CD4-positive, alpha-beta T cell treated with Interleukin-21 for 1 hour (primary cell): Measurements from ENCODE around the gene PAM.

Source experiments
- DNase-seq: peaks from one replicate; pipeline ENCODE4 v3.0.0-alpha.2; 2020

The PAM gene

GRCh38 chr5:102815540-102816332 lies 60.6 kb downstream of the PAM start:
- no peak for DNase-seq

- no peak for DNase-seq
Measured at GRCh38 chr5:102818345-102818744, 63.2 kb downstream of the PAM start.

GRCh38 chr5:102818934-102819333 lies 63.8 kb downstream of the PAM start:
- no peak for DNase-seq

GRCh38 chr5:102819634-102820033 lies 64.5 kb downstream of the PAM start:
- DNase-seq, result no peak

GRCh38 chr5:102823441-102823874 lies 68.4 kb downstream of the PAM start:
- no peak for DNase-seq

GRCh38 chr5:102826629-102827028 lies 71.5 kb downstream of the PAM start:
- DNase-seq, result no peak

- DNase-seq, result no peak
Measured at GRCh38 chr5:102830241-102830640, 75.1 kb downstream of the PAM start.

GRCh38 chr5:102832445-102832844 lies 77.3 kb downstream of the PAM start:
- no peak for DNase-seq

GRCh38 chr5:102833146-102833545 lies 78.0 kb downstream of the PAM start:
- DNase-seq, result no peak

- DNase-seq, result no peak
Measured at GRCh38 chr5:102834438-102834964, 79.4 kb downstream of the PAM start.

GRCh38 chr5:102835717-102836116 lies 80.6 kb downstream of the PAM start:
- no peak for DNase-seq

GRCh38 chr5:102841021-102841420 lies 85.9 kb downstream of the PAM start:
- no peak for DNase-seq

GRCh38 chr5:102843997-102844396 lies 88.9 kb downstream of the PAM start:
- no peak for DNase-seq

GRCh38 chr5:102845041-102845440 lies 89.9 kb downstream of the PAM start:
- DNase-seq, result no peak

GRCh38 chr5:102850503-102850902 lies 95.4 kb downstream of the PAM start:
- DNase-seq, result no peak

GRCh38 chr5:102853680-102854079 lies 98.6 kb downstream of the PAM start:
- peak; percentile 72 for DNase-seq

- peak; percentile 17 for DNase-seq
Measured at GRCh38 chr5:102855681-102856388, 100.7 kb downstream of the PAM start.

GRCh38 chr5:102856389-102856777 lies 101.3 kb downstream of the PAM start:
- DNase-seq, result no peak

- no peak for DNase-seq
Measured at GRCh38 chr5:102857076-102857818, 102.1 kb downstream of the PAM start.

- no peak for DNase-seq
Measured at GRCh38 chr5:102858221-102858620, 103.1 kb downstream of the PAM start.

- no peak for DNase-seq
Measured at GRCh38 chr5:102858808-102859207, 103.7 kb downstream of the PAM start.

GRCh38 chr5:102860035-102860434 lies 104.9 kb downstream of the PAM start:
- no peak for DNase-seq

GRCh38 chr5:102863058-102863457 lies 108.0 kb downstream of the PAM start:
- DNase-seq, result no peak
